Activated CD8-positive, alpha-beta memory T cell treated with anti-CD3 and anti-CD28 coated beads, Interleukin-2, amount 10 ng/mL, durations not matched to agents 7 days and 5 days (primary cell): ENCODE measurements around the gene NCBP1. TPM values are rescaled to one million over a fixed set of nuclear protein-coding genes. Genes with fewer than 3 reads are reported as not detected.
"Not testable (repeated sequence)": the region's sequence is repeated elsewhere in the genome, so short reads cannot be mapped to it uniquely, and the experiment has no call there.

Experiments
- ATAC-seq: fragments of 150-1000 bp; cut with Tn5 transposase; one replicate; pipeline ENCODE4 v1.10.0; 2021; ENCODE audit warnings: moderate library complexity
- CTCF ChIA-PET: fragments of 350-600 bp; sonication (Branson Sonifier 250); formaldehyde crosslinking; loops from one replicate; lab custom pipeline; 2021; ENCODE audit warnings: antibody characterized with exemption; lab: Charles Lee
- DNase-seq: peaks from one replicate; pipeline ENCODE4 v3.0.0-alpha.2; 2020
- H3K27ac Mint-ChIP-seq: one replicate; pipeline ENCODE4 v1.8.0; 2021; ENCODE audit warnings: mild to moderate bottlenecking, mixed read lengths
- H3K27me3 Mint-ChIP-seq: one replicate; pipeline ENCODE4 v1.8.0; 2021; ENCODE audit warnings: mixed read lengths
- H3K36me3 Mint-ChIP-seq: one replicate; pipeline ENCODE4 v1.8.0; 2021; ENCODE audit warnings: mild to moderate bottlenecking, mixed read lengths
- H3K4me1 Mint-ChIP-seq: one replicate; pipeline ENCODE4 v1.8.0; 2021; ENCODE audit warnings: mixed read lengths
- H3K4me3 Mint-ChIP-seq: one replicate; pipeline ENCODE4 v1.8.0; 2021; ENCODE audit warnings: mild to moderate bottlenecking, moderate library complexity, mixed read lengths
- H3K9me3 Mint-ChIP-seq: one replicate; pipeline ENCODE4 v1.8.0; 2022; ENCODE audit warnings: low read depth, mixed read lengths
- total RNA-seq, 2 experiments: library from RNA; stranded (reverse); gene quantifications; one replicate each; pipeline ENCODE4 v1.2.3, GENCODE V29; 2021

The NCBP1 gene
- total RNA-seq, 2 experiments from 2014 or later: 41.8 to 42.8 TPM

- H3K36me3 Mint-ChIP-seq: peaks cover 14% of the 10 kb centered on the region
Observed at GRCh38 chr9:97601228-97601898, 32.3 kb upstream of the NCBP1 start.

GRCh38 chr9:97602430-97602829, 31.2 kb upstream of the NCBP1 start:
- Mint-ChIP-seq H3K27me3 (no peaks in the 10 kb centered on the region), H3K9me3 (no peaks in the 10 kb centered on the region), H3K4me1 (peaks cover 8% of the 10 kb centered on the region), H3K4me3 (no peak overlapping the region), H3K36me3 (peaks cover 16% of the 10 kb centered on the region), H3K27ac (no peak overlapping the region)
- no peak for DNase-seq
- CTCF ChIA-PET: interaction anchor here (1.5 to 3.0 kb wide), 4 partner anchors 13 to 216 kb away, joined by 3 to 13 read pairs (median 6); partner anchors contain the start of gene TDRD7
- ATAC-seq: no peak

More at GRCh38 chr9:97601228-97601898, 32.3 kb upstream of the NCBP1 start:
- Mint-ChIP-seq H3K27me3 (no peaks in the 10 kb centered on the region), H3K4me1 (peaks cover 8% of the 10 kb centered on the region), H3K9me3 (no peaks in the 10 kb centered on the region), H3K27ac (no peak overlapping the region), H3K4me3 (no peak overlapping the region)
- CTCF ChIA-PET: interaction anchor here (0.9 to 3.0 kb wide), 4 partner anchors 9 to 215 kb away, joined by 3 to 13 read pairs (median 4); partner anchors contain the start of gene TDRD7
- DNase-seq (no peak), ATAC-seq (no peak)

- Mint-ChIP-seq H3K9me3 (no peaks in the 10 kb centered on the region), H3K4me1 (no peaks in the 10 kb centered on the region), H3K27ac (no peak overlapping the region), H3K4me3 (no peak overlapping the region), H3K27me3 (no peaks in the 10 kb centered on the region), H3K36me3 (peaks cover 18% of the 10 kb centered on the region)
- DNase-seq: no peak
- CTCF ChIA-PET: interaction anchor here (1.1 kb wide), 1 partner anchor 11 kb away, joined by 3 read pairs; no protein-coding TSS in a partner anchor
- ATAC-seq: no peak
Observed at GRCh38 chr9:97604901-97605645, 28.5 kb upstream of the NCBP1 start.

GRCh38 chr9:97615439-97616072, 18.1 kb upstream of the NCBP1 start:
- H3K36me3 Mint-ChIP-seq: peaks cover 15% of the 10 kb centered on the region
- H3K4me3 Mint-ChIP-seq: no peak overlapping the region
- H3K27ac Mint-ChIP-seq: no peak overlapping the region
- no peaks in the 10 kb centered on the region for H3K27me3 Mint-ChIP-seq
- H3K4me1 Mint-ChIP-seq: peaks cover 16% of the 10 kb centered on the region
- CTCF ChIA-PET: interaction anchor here (0.7 to 6.1 kb wide), 22 partner anchors 9 to 759 kb away, joined by 3 to 66 read pairs (median 4); partner anchors contain the start of genes NCBP1, TDRD7, TMOD1 and TSTD2
- peaks cover 4% of the 10 kb centered on the region for H3K9me3 Mint-ChIP-seq
- DNase-seq: peak; percentile 75
- peak; percentile 53 for ATAC-seq

- Mint-ChIP-seq H3K27me3 (no peaks in the 10 kb centered on the region), H3K4me3 (no peak overlapping the region), H3K4me1 (peaks cover 16% of the 10 kb centered on the region), H3K27ac (peak overlapping the region; percentile 46), H3K36me3 (peaks cover 28% of the 10 kb centered on the region), H3K9me3 (peaks cover 4% of the 10 kb centered on the region)
- peak; percentile 70 for ATAC-seq
- no peak for DNase-seq
- CTCF ChIA-PET: interaction anchor here (1.2 to 6.1 kb wide), 5 partner anchors 13 to 761 kb away, joined by 4 to 66 read pairs (median 4); partner anchors contain the start of genes NCBP1, TDRD7 and TSTD2
Observed at GRCh38 chr9:97617939-97618416, 15.6 kb upstream of the NCBP1 start.

- CTCF ChIA-PET: interaction anchor here (1.7 to 6.1 kb wide), 2 partner anchors 11 to 233 kb away, joined by 4 to 66 read pairs; partner anchors contain the start of genes NCBP1 and TSTD2
- H3K27me3 Mint-ChIP-seq, DNase-seq, H3K27ac Mint-ChIP-seq, H3K4me3 Mint-ChIP-seq, H3K9me3 Mint-ChIP-seq, ATAC-seq: not testable (repeated sequence)
- H3K36me3 Mint-ChIP-seq: peaks cover 39% of the 10 kb centered on the region
- H3K4me1 Mint-ChIP-seq: peaks cover 16% of the 10 kb centered on the region
Observed at GRCh38 chr9:97620063-97620462, 13.6 kb upstream of the NCBP1 start.

- H3K9me3 Mint-ChIP-seq, H3K27ac Mint-ChIP-seq, H3K27me3 Mint-ChIP-seq, CTCF ChIA-PET, H3K4me3 Mint-ChIP-seq, ATAC-seq, DNase-seq: not testable (repeated sequence)
- H3K36me3 Mint-ChIP-seq: peaks cover 43% of the 10 kb centered on the region
- peaks cover 13% of the 10 kb centered on the region for H3K4me1 Mint-ChIP-seq
Observed at GRCh38 chr9:97622483-97622882, 11.1 kb upstream of the NCBP1 start.

- Mint-ChIP-seq H3K36me3 (peaks cover 43% of the 10 kb centered on the region), H3K27me3 (no peaks in the 10 kb centered on the region), H3K27ac (no peak overlapping the region), H3K9me3 (peaks cover 4% of the 10 kb centered on the region), H3K4me1 (peaks cover 7% of the 10 kb centered on the region), H3K4me3 (no peak overlapping the region)
- CTCF ChIA-PET: interaction anchor here (0.7 to 1.1 kb wide), 2 partner anchors 8 to 9 kb away, joined by 3 to 5 read pairs; partner anchors contain the start of genes NCBP1 and TSTD2
- DNase-seq (no peak), ATAC-seq (no peak)
Observed at GRCh38 chr9:97623946-97624345, 9.7 kb upstream of the NCBP1 start.

GRCh38 chr9:97625620-97626019, 8.0 kb upstream of the NCBP1 start:
- DNase-seq: no peak
- H3K27me3 Mint-ChIP-seq: no peaks in the 10 kb centered on the region
- CTCF ChIA-PET: interaction anchor here (0.9 to 1.0 kb wide), 2 partner anchors 10 to 27 kb away, joined by 3 to 4 read pairs; no protein-coding TSS in a partner anchor
- no peaks in the 10 kb centered on the region for H3K9me3 Mint-ChIP-seq
- H3K4me3 Mint-ChIP-seq: no peak overlapping the region
- peaks cover 13% of the 10 kb centered on the region for H3K4me1 Mint-ChIP-seq
- H3K27ac Mint-ChIP-seq: no peak overlapping the region
- H3K36me3 Mint-ChIP-seq: peaks cover 32% of the 10 kb centered on the region
- no peak for ATAC-seq

- H3K27me3 Mint-ChIP-seq: no peaks in the 10 kb centered on the region
- no peak overlapping the region for H3K4me3 Mint-ChIP-seq
- CTCF ChIA-PET: interaction anchor here (1.1 to 9.0 kb wide), 2 partner anchors 11 to 220 kb away, joined by 3 to 66 read pairs; no protein-coding TSS in a partner anchor
- H3K9me3 Mint-ChIP-seq: no peaks in the 10 kb centered on the region
- DNase-seq (no peak), ATAC-seq (no peak)
- H3K36me3 Mint-ChIP-seq: peaks cover 20% of the 10 kb centered on the region
- no peak overlapping the region for H3K27ac Mint-ChIP-seq
- H3K4me1 Mint-ChIP-seq: peaks cover 21% of the 10 kb centered on the region
Observed at GRCh38 chr9:97627624-97628023, 6.0 kb upstream of the NCBP1 start.

GRCh38 chr9:97628668-97629067, 5.0 kb upstream of the NCBP1 start:
- peaks cover 15% of the 10 kb centered on the region for H3K36me3 Mint-ChIP-seq
- H3K27me3 Mint-ChIP-seq: no peaks in the 10 kb centered on the region
- DNase-seq: no peak
- peaks cover 21% of the 10 kb centered on the region for H3K4me1 Mint-ChIP-seq
- no peak for ATAC-seq
- H3K27ac Mint-ChIP-seq: no peak overlapping the region
- H3K9me3 Mint-ChIP-seq: no peaks in the 10 kb centered on the region
- CTCF ChIA-PET: interaction anchor here (1.1 to 9.0 kb wide), 4 partner anchors 12 to 221 kb away, joined by 3 to 66 read pairs (median 6); no protein-coding TSS in a partner anchor
- H3K4me3 Mint-ChIP-seq: no peak overlapping the region

GRCh38 chr9:97629156-97629555, 4.5 kb upstream of the NCBP1 start:
- Mint-ChIP-seq H3K4me3 (no peak overlapping the region), H3K4me1 (peaks cover 21% of the 10 kb centered on the region), H3K9me3 (no peaks in the 10 kb centered on the region), H3K27ac (no peak overlapping the region), H3K27me3 (no peaks in the 10 kb centered on the region), H3K36me3 (peaks cover 10% of the 10 kb centered on the region)
- CTCF ChIA-PET: interaction anchor here (1.5 to 9.0 kb wide), 3 partner anchors 12 to 31 kb away, joined by 5 to 66 read pairs (median 6); no protein-coding TSS in a partner anchor
- ATAC-seq: no peak
- DNase-seq: no peak
